Liver (tissue), 9 donors: ENCODE measurements around the gene FYB2. TPM values are rescaled to one million over a fixed set of nuclear protein-coding genes. Genes with fewer than 3 reads are reported as not detected.

Source experiments
- DNase-seq: peaks from one replicate; pipeline ENCODE4 v3.0.0-alpha.2; 2017; ENCODE audit warnings: low spot score
- H3K27ac ChIP-seq, 2 donors: one replicate each; pipeline ENCODE4 v1.7.0; 2013; ENCODE audit warnings: inconsistent platforms in 2 of 2, low read length in 2 of 2, control low read depth in 1 of 2, low read depth in 1 of 2, mild to moderate bottlenecking in 1 of 2
- H3K27me3 ChIP-seq, 4 donors: one replicate each; pipeline versions ENCODE4 v1.6.1 to v1.7.0; 2013; ENCODE audit warnings: low read length in 3 of 4, inconsistent platforms in 1 of 4, mild to moderate bottlenecking in 1 of 4, moderate library complexity in 1 of 4; ENCODE audit not compliant: control insufficient read depth in 4 of 4, insufficient read depth in 4 of 4
- H3K36me3 ChIP-seq, 4 donors: one replicate each; pipeline versions ENCODE4 v1.6.1 to v1.7.0; 2013; ENCODE audit warnings: low read length in 3 of 4, mild to moderate bottlenecking in 3 of 4, low read depth in 1 of 4, moderate library complexity in 1 of 4; ENCODE audit not compliant: control insufficient read depth in 4 of 4, insufficient read depth in 3 of 4
- H3K4me1 ChIP-seq, 4 donors: one replicate each; pipeline versions ENCODE4 v1.6.1 to v1.7.0; 2013; ENCODE audit warnings: low read length in 3 of 4, mild to moderate bottlenecking in 3 of 4, moderate library complexity in 1 of 4; ENCODE audit not compliant: control insufficient read depth in 4 of 4, insufficient read depth in 4 of 4
- H3K4me3 ChIP-seq, 3 donors: one replicate each; pipeline versions ENCODE4 v1.6.1 to v1.7.0; 2013; ENCODE audit warnings: low read length in 3 of 3, control low read depth in 1 of 3, low read depth in 1 of 3, mild to moderate bottlenecking in 1 of 3
- H3K9ac ChIP-seq, 2 donors: one replicate each; pipeline ENCODE4 v1.7.0; 2013; ENCODE audit warnings: low read length in 2 of 2, mild to moderate bottlenecking in 2 of 2, moderate library complexity in 2 of 2, control low read depth in 1 of 2, low read depth in 1 of 2
- H3K9me3 ChIP-seq, 4 donors: one replicate each; pipeline versions ENCODE4 v1.6.1 to v1.7.0; 2013; ENCODE audit warnings: low read length in 3 of 4; ENCODE audit not compliant: control insufficient read depth in 4 of 4
- ATF3 ChIP-seq: IDR thresholded peaks from 2 replicates; pipeline ENCODE4 v1.6.1; 2016; ENCODE audit warnings: antibody characterized with exemption
- CTCF ChIP-seq: fragments of 150-350 bp; IDR thresholded peaks from 2 replicates; pipeline ENCODE4 v1.5.1; 2017; ENCODE audit warnings: improper control_type of control experiment, low read depth, low read length; ENCODE audit not compliant: missing input control
- EGR1 ChIP-seq, 2 donors: IDR thresholded peaks; 2 replicates each; pipeline ENCODE4 v1.6.1; 2016 to 2018; ENCODE audit warnings: antibody characterized with exemption in 2 of 2, low read depth in 2 of 2
- FOXA2 ChIP-seq: IDR thresholded peaks from 2 replicates; pipeline ENCODE4 v1.6.1; 2016; ENCODE audit warnings: antibody characterized with exemption
- GABPA ChIP-seq, 2 donors: IDR thresholded peaks in 1 of 2; conservative IDR thresholded peaks in 1 of 2; 2 replicates each; pipeline ENCODE4 v1.6.1; 2016; ENCODE audit warnings: antibody characterized with exemption in 2 of 2, mild to moderate bottlenecking in 1 of 2, moderate library complexity in 1 of 2
- HNF4A ChIP-seq, 2 donors: conservative IDR thresholded peaks; 2 replicates each; pipeline ENCODE4 v1.6.1; 2016; ENCODE audit warnings: antibody characterized with exemption in 2 of 2, mild to moderate bottlenecking in 2 of 2
- HNF4G ChIP-seq: IDR thresholded peaks from 2 replicates; pipeline ENCODE4 v1.6.1; 2016; ENCODE audit warnings: antibody characterized with exemption
- NR2F2 ChIP-seq: IDR thresholded peaks from 2 replicates; pipeline ENCODE4 v1.6.1; 2016; ENCODE audit warnings: antibody characterized with exemption
- RAD21 ChIP-seq, 2 donors: IDR thresholded peaks; 2 replicates each; pipeline ENCODE4 v1.6.1; 2016; ENCODE audit warnings: antibody characterized with exemption in 2 of 2, mild to moderate bottlenecking in 2 of 2
- RXRA ChIP-seq, 2 donors: IDR thresholded peaks; 2 replicates each; pipeline ENCODE4 v1.6.1; 2017 to 2018; ENCODE audit warnings: antibody characterized with exemption in 2 of 2, mild to moderate bottlenecking in 1 of 2
- SP1 ChIP-seq: IDR thresholded peaks from 2 replicates; pipeline ENCODE4 v1.6.1; 2018; ENCODE audit warnings: antibody characterized with exemption, mild to moderate bottlenecking
- TAF1 ChIP-seq: conservative IDR thresholded peaks from 2 replicates; pipeline ENCODE4 v1.6.1; 2016; ENCODE audit warnings: antibody characterized with exemption, mild to moderate bottlenecking
- YY1 ChIP-seq: IDR thresholded peaks from 2 replicates; pipeline ENCODE4 v1.6.1; 2016; ENCODE audit warnings: antibody characterized with exemption, mild to moderate bottlenecking
- WGBS: extraction: QIAGEN DNeasy Blood & Tissue Kit; methylation state at CpG from one replicate; pipeline ENCODE4 v1.1.7; 2013; 5-methylcytosine and 5-hydroxymethylcytosine counted together
- polyA plus RNA-seq, 2 donors: library from polyadenylated mRNA; stranded (reverse) in 1 of 2; unstranded in 1 of 2; fragments of 200-250 nt in 1 of 2; fragments of >200 nt in 1 of 2; fragmentation: Nextera tagmentation in 1 of 2; extraction: Ambion mirVana in 1 of 2; gene quantifications; one replicate each; pipeline versions ENCODE4 v1.2.1 to v1.2.3, GENCODE V29; 2013 to 2015
- total RNA-seq, 2 donors: library from RNA; depleted of rRNA; stranded (reverse); fragments of >200 nt; gene quantifications; one replicate each; pipeline ENCODE4 v1.2.3, GENCODE V29; 2014
- donor health status: healthy.
- donor health status: healthy.
- donor health status: healthy.
- donor health status: healthy.
- donor health status: healthy.

The FYB2 gene
- total and polyA plus RNA-seq, 4 donors: 3.3 to 31.3 (median 16.2) TPM

GRCh38 chr1:56824938-56825337 is 5.7 kb upstream of the FYB2 start:
- H3K9me3 ChIP-seq: no peaks in the 10 kb centered on the region
- no peak overlapping the region for H3K4me3 ChIP-seq
- H3K4me1 ChIP-seq: peaks cover 0 to 15% (median 10%) of the 10 kb centered on the region in 4 donors
- H3K36me3 ChIP-seq: no peaks in the 10 kb centered on the region
- DNase-seq: no peak
- TF ChIP-seq RAD21 (IDR thresholded peaks at IDR 0.05): no peak
- TF ChIP-seq ATF3: no peak
- TF ChIP-seq RXRA (IDR thresholded peaks at IDR 0.05): no peak
- TF ChIP-seq FOXA2: no peak
- H3K27me3 ChIP-seq: no peaks in the 10 kb centered on the region
- no peak overlapping the region for H3K27ac ChIP-seq
- whole genome bisulfite sequencing: 95% methylated on average over 1 of the region's 1 CpG
- H3K9ac ChIP-seq: no peak overlapping the region

DNA sequence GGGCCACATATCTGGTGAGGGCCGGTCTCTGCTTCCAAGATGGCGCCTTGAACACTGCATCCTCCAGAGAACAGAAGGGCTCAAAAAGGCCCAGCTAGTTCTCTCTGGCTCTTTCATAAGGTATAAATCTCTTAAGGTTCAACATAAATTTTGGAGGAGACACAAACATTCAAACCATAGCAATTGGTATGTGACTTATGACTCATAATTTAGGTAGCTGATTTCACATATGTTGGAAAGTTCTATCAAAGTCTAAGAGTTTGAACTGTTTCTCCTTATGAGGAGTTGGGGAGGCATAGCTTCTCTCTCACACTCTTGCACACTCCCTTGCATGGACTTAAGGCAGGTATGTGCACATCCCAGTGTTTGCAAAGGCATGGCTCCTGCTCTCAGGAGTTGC is 5.1 kb upstream of the FYB2 start:
- H3K4me1 ChIP-seq: peaks cover 0 to 21% (median 13%) of the 10 kb centered on the region in 4 donors
- no peak overlapping the region for H3K4me3 ChIP-seq
- no peak overlapping the region for H3K9ac ChIP-seq
- H3K36me3 ChIP-seq: no peaks in the 10 kb centered on the region
- no peak overlapping the region for H3K27ac ChIP-seq
- H3K27me3 ChIP-seq: no peaks in the 10 kb centered on the region
- no peak for TF ChIP-seq ATF3
- no peak for TF ChIP-seq HNF4G
- no peak for TF ChIP-seq TAF1
- TF ChIP-seq HNF4A (conservative IDR thresholded peaks at IDR 0.05): no peak
- no peak for TF ChIP-seq NR2F2
- no peak for TF ChIP-seq GABPA (IDR thresholded peaks at IDR 0.05 in 1 of 2, conservative IDR thresholded peaks at IDR 0.05 in 1 of 2)
- TF ChIP-seq EGR1 (IDR thresholded peaks at IDR 0.05; ENCODE audit: low read depth in 2 of 2): no peak
- TF ChIP-seq CTCF: no peak
- no peaks in the 10 kb centered on the region for H3K9me3 ChIP-seq
- DNase-seq: no peak
- WGBS: 97% methylated on average over 2 of the region's 2 CpGs

- Histone ChIP-seq H3K4me3 (no peak overlapping the region), H3K4me1 (peaks cover 0 to 37% (median 16%) of the 10 kb centered on the region in 4 donors), H3K9ac (peak overlapping the region in 1 of 2 donors; percentile 10), H3K9me3 (no peaks in the 10 kb centered on the region), H3K27me3 (no peaks in the 10 kb centered on the region), H3K27ac (peak overlapping the region; percentile 0 to 98), H3K36me3 (no peaks in the 10 kb centered on the region)
- peak; percentile 26 for TF ChIP-seq FOXA2
- TF ChIP-seq YY1: no peak
- no peak for TF ChIP-seq HNF4G
- TF ChIP-seq TAF1: no peak
- no peak for TF ChIP-seq ATF3
- peak in 1 of 2 donors; percentile 3 for TF ChIP-seq RXRA (IDR thresholded peaks at IDR 0.05)
- no peak for TF ChIP-seq GABPA (IDR thresholded peaks at IDR 0.05 in 1 of 2, conservative IDR thresholded peaks at IDR 0.05 in 1 of 2)
- no peak for TF ChIP-seq CTCF
- TF ChIP-seq SP1: no peak
- no peak for TF ChIP-seq RAD21 (IDR thresholded peaks at IDR 0.05)
- WGBS: 0% methylated on average over 1 of the region's 1 CpG
- DNase-seq: no peak
These were observed 2.2 kb upstream of the FYB2 start for GRCh38 chr1:56821462-56821797.
